Stimulated activated naive CD8-positive, alpha-beta T cell treated with anti-CD3 and anti-CD28 coated beads, Interleukin-15, Interleukin-2, amounts not matched to agents 100 ng/mL and 50 ng/mL, for 24 hours (primary cell): ENCODE results near the gene SUCLG2.
A peak's percentile ranks its signal among the peaks of the same experiment; 100 is the strongest.
"Not testable (repeated sequence)": the region's sequence is repeated elsewhere in the genome, so short reads cannot be mapped to it uniquely, and the experiment has no call there.

ENCODE experiments used
- H3K27ac Mint-ChIP-seq: one replicate; pipeline ENCODE4 v1.8.0; 2021; ENCODE audit warnings: mild to moderate bottlenecking, mixed read lengths
- H3K27me3 Mint-ChIP-seq: one replicate; pipeline ENCODE4 v1.8.0; 2021; ENCODE audit warnings: mixed read lengths
- H3K36me3 Mint-ChIP-seq: one replicate; pipeline ENCODE4 v1.8.0; 2021; ENCODE audit warnings: low read depth, mixed read lengths
- H3K4me1 Mint-ChIP-seq: one replicate; pipeline ENCODE4 v1.8.0; 2021; ENCODE audit warnings: low read depth, mixed read lengths
- H3K4me3 Mint-ChIP-seq: one replicate; pipeline ENCODE4 v1.8.0; 2021; ENCODE audit warnings: mild to moderate bottlenecking, mixed read lengths
- H3K9me3 Mint-ChIP-seq: one replicate; pipeline ENCODE4 v1.8.0; 2021; ENCODE audit warnings: mixed read lengths

SUCLG2 gene

DNA sequence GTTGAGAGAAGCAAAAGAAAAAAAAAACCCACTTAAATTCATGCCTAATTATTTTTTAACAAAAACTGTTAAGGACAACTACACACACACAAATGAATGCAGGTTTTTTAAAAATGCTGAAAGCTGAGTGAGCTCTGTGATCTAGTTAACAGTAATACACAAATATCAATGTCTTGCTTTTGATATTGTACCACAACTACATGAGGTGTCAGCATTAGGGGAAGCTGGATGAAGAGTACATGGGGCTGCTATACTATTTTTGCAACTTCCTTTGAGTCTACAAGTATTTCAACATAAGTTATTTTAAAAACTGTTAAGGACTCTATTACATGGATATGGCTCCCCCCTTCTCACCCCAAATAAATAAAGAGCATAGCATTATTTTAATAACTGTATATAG, 44.7 kb downstream of the SUCLG2 start:
- H3K36me3 Mint-ChIP-seq = peaks cover 93% of the 10 kb centered on the region
- no peak overlapping the region for H3K27ac Mint-ChIP-seq
- peaks cover 46% of the 10 kb centered on the region for H3K4me1 Mint-ChIP-seq
- H3K9me3 Mint-ChIP-seq = peaks cover 4% of the 10 kb centered on the region
- H3K4me3 Mint-ChIP-seq = no peak overlapping the region
- H3K27me3 Mint-ChIP-seq = no peaks in the 10 kb centered on the region

DNA sequence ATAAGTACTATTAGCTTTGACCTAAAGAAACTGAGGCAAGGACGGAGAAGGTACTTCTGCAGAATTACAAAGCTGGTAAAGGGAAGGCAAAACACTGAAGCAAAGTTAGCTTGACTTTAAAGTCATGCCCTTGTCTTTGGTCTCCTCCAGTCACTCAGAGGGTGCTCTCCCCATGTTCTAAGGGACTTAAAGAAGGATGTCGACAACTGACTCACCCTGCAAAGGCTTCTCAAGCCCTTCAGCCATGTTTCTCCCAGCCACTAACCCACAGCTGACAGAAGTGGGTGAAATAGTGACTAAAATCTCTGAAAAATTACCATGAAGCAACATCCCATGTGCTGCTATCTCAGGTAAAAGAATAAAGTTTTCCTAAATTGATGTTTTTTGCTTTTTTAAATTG, 46.4 kb downstream of the SUCLG2 start:
- Mint-ChIP-seq H3K9me3 (peaks cover 4% of the 10 kb centered on the region), H3K27me3 (no peaks in the 10 kb centered on the region), H3K36me3 (peaks cover 93% of the 10 kb centered on the region), H3K27ac (no peak overlapping the region), H3K4me1 (peaks cover 63% of the 10 kb centered on the region), H3K4me3 (no peak overlapping the region)

DNA sequence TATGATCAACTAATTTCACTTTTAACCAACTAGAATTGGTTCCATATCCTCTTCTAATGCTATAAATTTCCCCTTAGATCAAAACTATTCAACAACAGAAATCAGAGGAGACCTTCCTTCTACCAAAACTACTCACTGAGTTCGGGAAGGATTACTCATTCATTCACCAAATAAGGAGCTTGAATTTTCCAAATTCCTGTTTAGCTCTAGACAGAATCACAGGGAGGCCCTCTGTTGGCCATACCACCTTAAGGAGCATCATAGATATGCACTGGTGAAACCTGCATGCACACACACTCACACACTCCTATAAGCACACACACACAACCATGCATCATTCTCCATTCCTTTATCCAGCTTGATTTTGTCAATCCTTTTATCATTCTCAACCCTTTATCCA, 49.0 kb downstream of the SUCLG2 start:
- peaks cover 69% of the 10 kb centered on the region for H3K4me1 Mint-ChIP-seq
- peaks cover 4% of the 10 kb centered on the region for H3K9me3 Mint-ChIP-seq
- H3K36me3 Mint-ChIP-seq = peaks cover 76% of the 10 kb centered on the region
- H3K27ac Mint-ChIP-seq = peak overlapping the region; percentile 41
- peak overlapping the region; percentile 5 for H3K4me3 Mint-ChIP-seq
- H3K27me3 Mint-ChIP-seq = no peaks in the 10 kb centered on the region

DNA sequence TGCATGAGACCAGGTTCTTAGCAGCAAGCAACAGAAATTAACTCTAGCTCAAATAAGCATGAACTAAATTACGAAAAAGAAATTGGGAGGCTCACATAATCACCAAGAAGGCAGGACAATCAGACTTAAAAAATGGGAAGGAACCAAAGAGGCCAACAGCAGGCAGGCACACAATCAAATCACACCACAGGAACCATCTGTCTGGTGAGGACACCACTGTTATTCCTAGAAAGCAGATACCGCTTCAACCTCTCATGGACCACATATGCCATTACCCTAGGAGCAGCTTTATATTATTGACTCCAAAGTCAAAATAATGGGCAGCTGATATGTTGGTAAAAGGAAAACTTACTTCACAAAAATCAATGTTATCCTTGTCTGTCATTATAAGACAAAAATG, 51.6 kb downstream of the SUCLG2 start:
- H3K27me3 Mint-ChIP-seq = no peaks in the 10 kb centered on the region
- peaks cover 83% of the 10 kb centered on the region for H3K4me1 Mint-ChIP-seq
- no peak overlapping the region for H3K27ac Mint-ChIP-seq
- H3K4me3 Mint-ChIP-seq = no peak overlapping the region
- peaks cover 73% of the 10 kb centered on the region for H3K36me3 Mint-ChIP-seq
- no peaks in the 10 kb centered on the region for H3K9me3 Mint-ChIP-seq

DNA sequence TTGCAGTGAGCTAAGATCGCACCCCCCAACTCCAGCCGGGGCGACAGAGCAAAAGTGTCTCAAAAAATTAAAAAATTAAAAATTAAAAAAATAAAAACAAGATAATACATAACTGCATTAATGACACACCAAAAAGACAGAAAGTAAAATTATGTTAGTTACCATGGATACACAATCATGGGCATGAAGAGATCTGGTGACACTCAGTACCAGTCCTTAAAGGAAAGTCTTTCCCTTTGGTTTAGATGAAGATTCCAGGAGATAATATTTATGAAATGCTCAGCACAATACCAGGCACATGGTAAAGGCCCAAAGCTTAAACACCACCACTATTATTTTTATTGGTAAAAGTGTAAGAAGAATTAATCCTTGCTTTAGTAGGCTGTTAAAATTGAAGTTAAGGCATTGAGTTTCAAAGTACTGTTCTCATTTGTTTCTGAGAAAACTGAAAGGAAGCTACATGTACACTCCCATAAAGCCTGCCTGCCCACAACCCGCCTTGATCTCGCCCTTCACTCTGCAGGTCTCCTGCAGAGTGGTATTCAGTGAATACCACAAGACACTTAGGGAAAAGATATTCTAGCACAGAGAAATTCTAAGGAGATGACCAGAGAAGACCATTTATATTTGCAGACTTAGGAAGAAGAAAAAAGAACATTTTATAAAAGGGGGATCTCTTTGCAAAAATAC, 52.3 kb downstream of the SUCLG2 start:
- no peaks in the 10 kb centered on the region for H3K27me3 Mint-ChIP-seq
- no peak overlapping the region for H3K4me3 Mint-ChIP-seq
- H3K36me3 Mint-ChIP-seq = peaks cover 66% of the 10 kb centered on the region
- H3K4me1 Mint-ChIP-seq = peaks cover 79% of the 10 kb centered on the region
- peak overlapping the region; percentile 32 for H3K27ac Mint-ChIP-seq
- no peaks in the 10 kb centered on the region for H3K9me3 Mint-ChIP-seq

DNA sequence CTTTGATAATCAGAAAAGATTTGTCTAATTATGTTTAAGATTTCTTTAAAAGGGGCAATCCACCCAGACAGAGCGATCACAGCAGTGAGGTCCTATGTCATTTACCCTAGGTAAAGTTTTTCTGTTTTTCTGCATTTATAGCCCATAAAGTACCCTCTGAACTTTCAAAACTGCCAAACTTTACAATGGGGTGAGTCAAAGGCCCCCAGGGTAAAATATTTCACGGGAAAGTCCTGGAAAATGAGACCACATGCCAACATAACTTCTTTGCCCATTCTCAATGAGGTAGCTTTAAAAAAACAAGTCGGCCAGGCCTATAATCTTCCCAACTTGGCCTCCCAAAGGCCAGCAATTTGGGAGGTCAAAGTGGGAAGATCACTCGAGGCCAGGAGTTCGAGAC, 53.0 kb downstream of the SUCLG2 start:
- Mint-ChIP-seq H3K36me3 (peaks cover 63% of the 10 kb centered on the region), H3K4me1 (peaks cover 82% of the 10 kb centered on the region)

DNA sequence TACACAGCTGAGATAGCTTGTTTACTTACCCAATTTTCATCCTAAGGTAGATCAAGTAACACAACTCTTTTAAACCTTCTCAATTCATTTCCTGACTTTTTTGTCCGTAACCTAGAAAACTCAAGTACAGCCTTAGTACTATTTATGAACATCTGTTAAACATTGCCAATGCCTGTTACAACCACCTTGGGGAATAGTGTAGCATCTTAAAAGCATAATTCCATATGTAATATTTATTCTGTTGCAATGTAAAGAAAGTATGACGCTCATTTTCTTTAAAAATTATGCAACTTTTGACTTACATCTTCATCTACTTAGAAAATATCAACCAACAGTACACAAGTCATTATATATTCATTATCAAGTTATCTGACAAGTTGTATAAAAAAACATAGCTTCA, 54.6 kb downstream of the SUCLG2 start:
- no peak overlapping the region for H3K4me3 Mint-ChIP-seq
- no peaks in the 10 kb centered on the region for H3K27me3 Mint-ChIP-seq
- peaks cover 84% of the 10 kb centered on the region for H3K4me1 Mint-ChIP-seq
- H3K9me3 Mint-ChIP-seq = no peaks in the 10 kb centered on the region
- H3K36me3 Mint-ChIP-seq = peaks cover 57% of the 10 kb centered on the region
- no peak overlapping the region for H3K27ac Mint-ChIP-seq

More for the DNA sequence above, 53.0 kb downstream of the SUCLG2 start:
- H3K9me3 Mint-ChIP-seq = no peaks in the 10 kb centered on the region
- H3K4me3 Mint-ChIP-seq = no peak overlapping the region
- H3K27me3 Mint-ChIP-seq = no peaks in the 10 kb centered on the region
- no peak overlapping the region for H3K27ac Mint-ChIP-seq

DNA sequence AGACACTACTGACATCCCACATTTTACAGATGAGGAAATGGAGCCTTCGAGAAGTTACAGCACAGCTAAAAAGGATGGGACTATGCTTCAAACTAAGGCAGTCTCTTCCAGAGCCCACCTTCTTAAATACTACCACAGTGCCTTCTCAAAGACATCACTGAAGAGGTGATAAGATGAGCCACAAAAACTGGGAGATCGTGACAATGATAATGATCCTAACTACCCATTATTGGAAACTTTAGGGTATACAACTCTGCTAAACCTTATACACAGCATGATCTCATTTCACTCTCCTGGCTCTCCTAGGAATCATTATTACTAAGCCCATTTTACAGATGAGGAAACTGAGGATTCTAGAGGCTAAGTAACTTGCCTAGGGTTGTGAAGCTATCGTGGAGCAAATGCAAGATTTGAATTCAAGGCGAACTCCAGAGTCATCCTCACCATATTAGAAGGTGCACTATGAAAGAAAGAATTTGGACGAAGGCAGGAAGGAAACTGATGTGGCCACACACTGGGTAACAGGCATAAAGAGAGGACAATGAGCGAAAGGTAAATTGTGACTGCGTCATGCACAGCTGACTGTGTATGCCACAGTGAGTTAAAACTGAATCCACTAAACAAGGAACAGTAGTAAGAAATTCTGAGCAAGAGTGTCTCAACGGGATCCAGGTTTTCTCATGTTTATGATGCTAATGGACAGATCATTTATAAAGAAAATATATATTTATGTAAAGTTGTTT, 55.4 kb downstream of the SUCLG2 start:
- peak overlapping the region; percentile 47 for H3K27ac Mint-ChIP-seq
- H3K4me3 Mint-ChIP-seq = no peak overlapping the region
- peaks cover 80% of the 10 kb centered on the region for H3K4me1 Mint-ChIP-seq
- H3K9me3 Mint-ChIP-seq = no peaks in the 10 kb centered on the region
- peaks cover 52% of the 10 kb centered on the region for H3K36me3 Mint-ChIP-seq
- H3K27me3 Mint-ChIP-seq = no peaks in the 10 kb centered on the region

DNA sequence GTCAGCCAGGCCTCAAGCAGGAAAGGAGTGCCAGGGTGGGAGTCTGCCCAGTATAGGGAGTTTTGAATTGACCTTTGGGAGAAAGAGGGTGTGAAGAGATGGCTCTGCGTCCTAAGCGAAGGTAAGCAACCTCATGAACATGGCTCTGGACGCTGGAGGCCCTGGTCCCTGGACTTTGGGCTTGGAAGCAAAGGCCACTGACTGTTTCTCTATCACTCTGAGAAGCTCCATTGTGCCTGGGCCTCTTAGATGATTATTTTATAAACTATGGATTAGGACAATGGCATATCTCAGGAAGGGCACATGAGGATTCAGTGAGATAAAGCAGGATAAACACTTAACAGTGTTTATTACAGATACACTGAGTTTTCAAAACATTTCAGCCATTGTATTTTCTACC, 59.0 kb downstream of the SUCLG2 start:
- no peak overlapping the region for H3K4me3 Mint-ChIP-seq
- H3K27me3 Mint-ChIP-seq = no peaks in the 10 kb centered on the region
- peaks cover 50% of the 10 kb centered on the region for H3K4me1 Mint-ChIP-seq
- H3K9me3 Mint-ChIP-seq = no peaks in the 10 kb centered on the region
- no peak overlapping the region for H3K27ac Mint-ChIP-seq
- H3K36me3 Mint-ChIP-seq = peaks cover 64% of the 10 kb centered on the region

DNA sequence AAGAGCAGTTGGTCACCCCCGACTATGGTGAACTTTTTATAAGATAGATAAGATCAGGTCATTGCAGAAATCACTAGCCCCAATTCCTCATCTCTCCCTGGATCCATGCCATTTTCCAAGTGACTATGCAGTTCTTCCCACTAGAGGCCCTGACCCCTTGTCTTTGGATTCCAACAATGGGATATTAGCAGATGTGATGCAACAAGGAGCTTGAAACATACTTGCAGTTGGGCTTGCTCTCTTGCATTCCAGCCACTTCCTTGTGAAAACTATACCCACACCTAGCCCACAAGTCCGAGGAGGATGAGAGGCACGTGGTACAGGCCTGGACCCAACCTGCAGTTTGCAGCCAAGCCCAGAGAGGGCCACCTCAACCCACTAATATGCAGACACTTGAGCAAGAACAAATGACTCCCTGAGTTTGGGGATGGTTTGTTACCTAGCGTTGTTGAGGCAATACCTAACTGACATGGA, 60.6 kb downstream of the SUCLG2 start:
- H3K27me3 Mint-ChIP-seq = no peaks in the 10 kb centered on the region
- H3K27ac Mint-ChIP-seq = no peak overlapping the region
- H3K4me3 Mint-ChIP-seq = no peak overlapping the region
- peaks cover 33% of the 10 kb centered on the region for H3K4me1 Mint-ChIP-seq
- H3K9me3 Mint-ChIP-seq = no peaks in the 10 kb centered on the region
- peaks cover 60% of the 10 kb centered on the region for H3K36me3 Mint-ChIP-seq

DNA sequence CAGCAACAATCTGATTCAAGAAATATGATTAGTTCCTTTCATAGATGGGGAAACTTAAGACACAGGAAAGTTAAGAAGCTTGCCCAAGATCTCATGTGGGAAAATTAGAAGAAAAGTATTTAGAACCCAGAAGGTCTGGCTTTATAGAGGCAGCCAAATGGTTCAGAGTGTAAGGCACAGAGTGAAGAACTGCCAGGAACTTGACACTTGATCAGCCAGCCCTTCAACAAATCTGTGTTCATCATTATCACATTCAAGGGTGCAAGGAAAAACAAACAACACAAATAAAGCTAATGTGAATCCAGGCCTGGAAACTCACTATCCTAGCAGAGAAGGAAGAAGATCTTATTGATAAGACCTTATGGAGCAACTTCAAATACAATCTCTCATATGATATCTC, 62.4 kb downstream of the SUCLG2 start:
- peaks cover 57% of the 10 kb centered on the region for H3K36me3 Mint-ChIP-seq
- no peaks in the 10 kb centered on the region for H3K27me3 Mint-ChIP-seq
- no peak overlapping the region for H3K4me3 Mint-ChIP-seq
- H3K4me1 Mint-ChIP-seq = peaks cover 27% of the 10 kb centered on the region
- H3K27ac Mint-ChIP-seq = no peak overlapping the region
- H3K9me3 Mint-ChIP-seq = no peaks in the 10 kb centered on the region

DNA sequence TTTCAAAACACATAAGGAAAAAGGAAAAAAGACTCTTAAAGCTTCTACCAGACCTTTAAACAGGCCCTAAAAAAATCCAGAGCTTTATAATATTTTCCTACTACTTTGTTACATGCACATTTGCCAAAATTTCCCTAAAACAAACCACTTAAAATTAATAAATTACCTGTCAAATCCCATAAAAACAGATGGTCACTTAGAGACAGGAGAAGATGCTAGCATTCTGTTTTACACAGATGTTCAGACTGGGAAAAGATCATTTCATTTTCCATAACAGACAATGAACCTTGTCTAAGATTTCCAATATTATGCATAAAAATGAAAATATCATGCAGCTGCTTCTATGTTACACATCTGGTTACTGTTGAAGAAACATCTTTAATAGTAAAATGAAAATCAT, 66.6 kb downstream of the SUCLG2 start:
- Mint-ChIP-seq H3K27ac (no peak overlapping the region), H3K36me3 (peaks cover 74% of the 10 kb centered on the region), H3K4me3 (no peak overlapping the region), H3K9me3 (no peaks in the 10 kb centered on the region), H3K27me3 (no peaks in the 10 kb centered on the region), H3K4me1 (peaks cover 29% of the 10 kb centered on the region)

DNA sequence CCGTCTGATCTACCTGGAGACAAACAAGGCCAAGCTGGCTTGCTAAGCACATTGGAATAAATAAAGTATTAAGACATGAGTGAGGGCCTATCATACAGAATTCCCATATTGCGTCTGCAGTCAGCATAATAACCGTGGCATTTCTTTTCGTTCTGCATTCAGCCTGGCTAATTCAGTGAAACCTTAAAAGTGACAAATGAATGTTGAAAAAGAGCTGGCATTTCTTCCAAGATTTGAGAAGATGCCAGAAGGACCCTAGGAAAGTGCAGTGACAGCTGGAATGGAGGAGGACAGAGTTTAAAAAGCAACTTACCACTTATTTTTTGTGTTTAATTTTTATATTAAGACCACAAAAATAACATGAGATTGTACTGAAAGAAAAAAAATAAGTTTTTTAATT, 67.1 kb downstream of the SUCLG2 start:
- no peak overlapping the region for H3K27ac Mint-ChIP-seq
- H3K27me3 Mint-ChIP-seq = no peaks in the 10 kb centered on the region
- H3K4me1 Mint-ChIP-seq = peaks cover 29% of the 10 kb centered on the region

DNA sequence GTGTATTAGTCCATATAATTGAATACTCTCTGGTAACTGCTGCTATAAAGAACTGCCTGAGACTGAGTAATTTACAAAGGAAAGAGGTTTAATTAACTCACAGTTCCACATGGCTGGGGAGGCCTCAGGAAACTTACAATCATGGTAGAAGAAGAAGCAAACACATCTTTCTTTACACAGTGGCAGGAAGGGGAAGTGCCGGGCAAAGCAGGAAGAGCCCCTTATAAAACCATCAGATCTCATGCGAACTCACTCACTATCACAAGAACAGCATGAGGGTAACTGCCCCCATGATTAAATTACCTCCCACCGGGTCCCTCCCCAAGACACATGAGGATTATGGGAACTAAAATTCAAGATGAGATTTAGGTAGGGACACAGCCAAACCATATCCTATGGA, 69.8 kb downstream of the SUCLG2 start:
- peaks cover 71% of the 10 kb centered on the region for H3K36me3 Mint-ChIP-seq
- peaks cover 29% of the 10 kb centered on the region for H3K4me1 Mint-ChIP-seq
- not testable (repeated sequence) for H3K27ac Mint-ChIP-seq

More for the DNA sequence above, 67.1 kb downstream of the SUCLG2 start:
- H3K9me3 Mint-ChIP-seq = no peaks in the 10 kb centered on the region
- H3K4me3 Mint-ChIP-seq = no peak overlapping the region
- H3K36me3 Mint-ChIP-seq = peaks cover 79% of the 10 kb centered on the region

DNA sequence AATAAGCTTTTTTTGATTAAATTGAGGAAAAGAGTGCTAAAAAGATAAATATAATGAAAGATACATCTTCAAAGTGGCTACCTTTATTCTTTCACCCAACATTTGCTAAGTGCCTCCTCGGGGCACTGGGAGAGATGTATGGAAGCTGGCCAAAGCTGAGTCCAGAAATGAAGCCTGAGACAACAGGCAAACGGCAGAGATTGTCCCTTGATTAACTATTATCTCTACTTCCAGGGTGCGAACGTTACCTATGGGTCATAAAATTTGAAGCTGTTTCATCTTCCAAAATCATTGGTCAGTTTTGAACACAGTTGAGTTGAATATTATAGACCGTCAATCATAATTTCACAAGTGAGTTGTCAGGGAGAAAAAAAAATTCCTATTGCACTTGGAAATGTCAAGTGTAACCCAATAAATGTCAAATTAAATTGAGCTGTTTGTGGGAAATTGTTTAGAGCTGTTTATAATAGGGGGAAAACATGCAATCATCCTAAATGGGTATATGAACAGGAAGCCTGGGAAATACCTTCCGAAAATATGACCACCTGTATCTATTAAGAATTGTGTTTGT, 73.9 kb downstream of the SUCLG2 start:
- no peak overlapping the region for H3K4me3 Mint-ChIP-seq
- peaks cover 74% of the 10 kb centered on the region for H3K36me3 Mint-ChIP-seq
- no peaks in the 10 kb centered on the region for H3K27me3 Mint-ChIP-seq
- no peak overlapping the region for H3K27ac Mint-ChIP-seq
- H3K9me3 Mint-ChIP-seq = no peaks in the 10 kb centered on the region
- peaks cover 19% of the 10 kb centered on the region for H3K4me1 Mint-ChIP-seq

More for the DNA sequence above, 69.8 kb downstream of the SUCLG2 start:
- not testable (repeated sequence) for H3K9me3 Mint-ChIP-seq, H3K4me3 Mint-ChIP-seq, H3K27me3 Mint-ChIP-seq
